ENCODE data around the gene TRABD2B. TPM values are rescaled to one million over a fixed set of nuclear protein-coding genes. Genes with fewer than 3 reads are reported as not detected.

The TRABD2B gene
- total RNA-seq, 1 experiment from 2014 or later = 0.36 TPM

- H3K27me3 ChIP-seq (replicated peaks; ENCODE audit: control insufficient read depth, insufficient read depth, low read length) = no peaks in the 10 kb centered on the region
- no peaks in the 10 kb centered on the region for H3K9me3 ChIP-seq
- DNase-seq = no peak
- ChIA-PET CTCF (no interaction called here), POLR2A (no interaction called here)
- intact Hi-C loops (cut with micrococcal nuclease; ENCODE audit: unreplicated experiment) = no loop called here
- Mint-ChIP-seq H3K27ac (ENCODE audit: unreplicated experiment) (no peak overlapping the region), H3K9me3 (ENCODE audit: unreplicated experiment) (no peaks in the 10 kb centered on the region), H3K4me3 (ENCODE audit: unreplicated experiment) (no peak overlapping the region), H3K4me1 (ENCODE audit: low read depth, unreplicated experiment) (peaks cover 7% of the 10 kb centered on the region), H3K27me3 (ENCODE audit: insufficient read depth, unreplicated experiment) (no peaks in the 10 kb centered on the region), H3K36me3 (ENCODE audit: insufficient read depth, unreplicated experiment) (no peaks in the 10 kb centered on the region)
- no peaks in the 10 kb centered on the region for H3K36me3 ChIP-seq (ENCODE audit: control insufficient read depth, insufficient read depth, low read length)
- no peaks in the 10 kb centered on the region for H3K4me1 ChIP-seq
- no peak for TF ChIP-seq CTCF (IDR thresholded peaks at IDR 0.05; ENCODE audit: insufficient read depth in 1 of 2, low read depth in 1 of 2, low read length in 1 of 2, severe bottlenecking in 1 of 2, unreplicated experiment in 1 of 2)
- no TSS peak for BruUV-seq (replicated peaks)
- no peak overlapping the region for H3K4me3 ChIP-seq (ENCODE audit: low read depth, low read length)
Measured at GRCh38 chr1:47843781-47844557, 153.2 kb downstream of the TRABD2B start.

GRCh38 chr1:47843059-47843458 is 154.1 kb downstream of the TRABD2B start:
- no peaks in the 10 kb centered on the region for H3K4me1 ChIP-seq
- no peak overlapping the region for H3K4me3 Mint-ChIP-seq (ENCODE audit: unreplicated experiment)
- no peaks in the 10 kb centered on the region for H3K36me3 ChIP-seq (ENCODE audit: control insufficient read depth, insufficient read depth, low read length)
- H3K27me3 Mint-ChIP-seq (ENCODE audit: insufficient read depth, unreplicated experiment) = no peaks in the 10 kb centered on the region
- H3K27me3 ChIP-seq (replicated peaks; ENCODE audit: control insufficient read depth, insufficient read depth, low read length) = no peaks in the 10 kb centered on the region
- no peak overlapping the region for H3K4me3 ChIP-seq (ENCODE audit: low read depth, low read length)
- H3K36me3 Mint-ChIP-seq (ENCODE audit: insufficient read depth, unreplicated experiment) = no peaks in the 10 kb centered on the region
- no peak overlapping the region for H3K27ac Mint-ChIP-seq (ENCODE audit: unreplicated experiment)
- peaks cover 7% of the 10 kb centered on the region for H3K4me1 Mint-ChIP-seq (ENCODE audit: low read depth, unreplicated experiment)
- BruUV-seq (replicated peaks) = no TSS peak
- TF ChIP-seq CTCF (IDR thresholded peaks at IDR 0.05; ENCODE audit: insufficient read depth in 1 of 2, low read depth in 1 of 2, low read length in 1 of 2, severe bottlenecking in 1 of 2, unreplicated experiment in 1 of 2) = no peak
- ChIA-PET POLR2A (no interaction called here), CTCF (no interaction called here)
- intact Hi-C loops (cut with micrococcal nuclease; ENCODE audit: unreplicated experiment) = no loop called here
- H3K9me3 ChIP-seq = no peaks in the 10 kb centered on the region
- no peaks in the 10 kb centered on the region for H3K9me3 Mint-ChIP-seq (ENCODE audit: unreplicated experiment)
- no peak for DNase-seq

DNA sequence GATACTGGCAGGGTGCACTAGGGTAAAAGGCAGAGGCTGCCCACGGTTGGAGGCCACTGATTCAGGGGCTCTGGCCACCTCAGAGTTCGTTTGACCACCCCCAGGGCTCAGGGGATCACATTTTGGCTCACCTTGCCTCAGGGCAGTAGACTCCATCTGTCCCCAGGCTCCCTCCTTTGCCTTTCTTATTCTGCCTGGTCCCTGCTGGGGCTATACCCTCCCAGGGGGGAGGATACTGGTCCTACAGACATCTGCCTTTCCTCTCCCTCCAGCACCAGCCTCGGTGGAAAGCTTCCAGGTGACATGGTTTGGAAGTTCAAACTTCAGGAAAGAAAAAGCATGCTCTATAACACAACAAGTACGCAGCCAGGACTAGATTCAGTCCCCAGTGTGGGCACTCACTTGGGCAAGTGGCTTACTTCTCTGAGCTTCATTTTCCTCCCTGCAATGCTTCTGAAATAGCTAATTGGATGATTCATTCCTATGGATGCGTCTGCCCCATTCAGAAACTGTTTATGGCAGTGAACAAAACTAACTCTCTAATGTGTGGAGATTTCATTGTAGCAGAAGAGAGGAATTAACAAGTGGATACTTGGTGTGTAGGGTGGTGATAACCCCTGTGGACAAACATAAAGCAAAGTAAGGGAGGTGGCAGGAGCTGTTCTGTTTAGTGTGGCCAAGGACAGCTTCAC is 154.8 kb downstream of the TRABD2B start:
- no peaks in the 10 kb centered on the region for H3K4me1 ChIP-seq
- ChIA-PET POLR2A (no interaction called here), CTCF (no interaction called here)
- Mint-ChIP-seq H3K27ac (ENCODE audit: unreplicated experiment) (no peak overlapping the region), H3K4me3 (ENCODE audit: unreplicated experiment) (no peak overlapping the region), H3K27me3 (ENCODE audit: insufficient read depth, unreplicated experiment) (no peaks in the 10 kb centered on the region), H3K36me3 (ENCODE audit: insufficient read depth, unreplicated experiment) (no peaks in the 10 kb centered on the region), H3K4me1 (ENCODE audit: low read depth, unreplicated experiment) (peaks cover 7% of the 10 kb centered on the region), H3K9me3 (ENCODE audit: unreplicated experiment) (no peaks in the 10 kb centered on the region)
- no peaks in the 10 kb centered on the region for H3K36me3 ChIP-seq (ENCODE audit: control insufficient read depth, insufficient read depth, low read length)
- no peak overlapping the region for H3K4me3 ChIP-seq (ENCODE audit: low read depth, low read length)
- intact Hi-C loops (cut with micrococcal nuclease; ENCODE audit: unreplicated experiment) = no loop called here
- no peak for TF ChIP-seq CTCF (IDR thresholded peaks at IDR 0.05; ENCODE audit: insufficient read depth in 1 of 2, low read depth in 1 of 2, low read length in 1 of 2, severe bottlenecking in 1 of 2, unreplicated experiment in 1 of 2)
- BruUV-seq (replicated peaks) = no TSS peak
- H3K9me3 ChIP-seq = no peaks in the 10 kb centered on the region
- no peaks in the 10 kb centered on the region for H3K27me3 ChIP-seq (replicated peaks; ENCODE audit: control insufficient read depth, insufficient read depth, low read length)
- peak in 1 of 2 experiments; percentile 2 for DNase-seq
